ENCODE data around the gene GRID1.
"Not testable (repeated sequence)": the region's sequence is repeated elsewhere in the genome, so short reads cannot be mapped to it uniquely, and the experiment has no call there.

Gene GRID1

GRCh38 chr10:85719408-85719807 is 647.2 kb downstream of the GRID1 start:
- TF ChIP-seq TCF7L2 (IDR thresholded peaks at IDR 0.05; ENCODE audit: borderline replicate concordance, low read depth, low read length) (no peak), ZNF112 (tag by site-specific recombination; IDR thresholded peaks at IDR 0.05) (no peak), ZNF596 (tag by site-specific recombination; IDR thresholded peaks at IDR 0.05) (no peak), ZNF354C (tag by site-specific recombination; IDR thresholded peaks at IDR 0.05; ENCODE audit: borderline replicate concordance, low read depth) (no peak), ZNF777 (tag by site-specific recombination; IDR thresholded peaks at IDR 0.05; ENCODE audit: borderline replicate concordance) (no peak), SP2 (tag by site-specific recombination; IDR thresholded peaks at IDR 0.05) (no peak), TRIM28 (IDR thresholded peaks at IDR 0.05; ENCODE audit: borderline replicate concordance, low read length) (no peak), KLF7 (tag by site-specific recombination; IDR thresholded peaks at IDR 0.05; ENCODE audit: borderline replicate concordance) (no peak), ZNF600 (tag by site-specific recombination; IDR thresholded peaks at IDR 0.05) (no peak)
- TF ChIP-seq, protein P1, sequence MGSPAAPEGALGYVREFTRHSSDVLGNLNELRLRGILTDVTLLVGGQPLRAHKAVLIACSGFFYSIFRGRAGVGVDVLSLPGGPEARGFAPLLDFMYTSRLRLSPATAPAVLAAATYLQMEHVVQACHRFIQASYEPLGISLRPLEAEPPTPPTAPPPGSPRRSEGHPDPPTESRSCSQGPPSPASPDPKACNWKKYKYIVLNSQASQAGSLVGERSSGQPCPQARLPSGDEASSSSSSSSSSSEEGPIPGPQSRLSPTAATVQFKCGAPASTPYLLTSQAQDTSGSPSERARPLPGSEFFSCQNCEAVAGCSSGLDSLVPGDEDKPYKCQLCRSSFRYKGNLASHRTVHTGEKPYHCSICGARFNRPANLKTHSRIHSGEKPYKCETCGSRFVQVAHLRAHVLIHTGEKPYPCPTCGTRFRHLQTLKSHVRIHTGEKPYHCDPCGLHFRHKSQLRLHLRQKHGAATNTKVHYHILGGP (tag by site-specific recombination; IDR thresholded peaks at IDR 0.05) = no peak
- Histone ChIP-seq H3K4me1 (ENCODE audit: control insufficient read depth, insufficient read depth, low read length) (no peaks in the 10 kb centered on the region), H3K4me3 (ENCODE audit: low read depth, low read length) (no peak overlapping the region), H3K9me3 (ENCODE audit: control insufficient read depth, insufficient read depth, low read depth, low read length) (no peaks in the 10 kb centered on the region), H3K36me3 (ENCODE audit: control insufficient read depth in 2 of 2, insufficient read depth in 1 of 2, low read length in 2 of 2) (no peaks in the 10 kb centered on the region), H3K27ac (ENCODE audit: extremely low read depth, low read depth, low read length) (no peak overlapping the region)
- CTCF ChIA-PET = no interaction called here
- POLR2A ChIA-PET = no interaction called here

DNA sequence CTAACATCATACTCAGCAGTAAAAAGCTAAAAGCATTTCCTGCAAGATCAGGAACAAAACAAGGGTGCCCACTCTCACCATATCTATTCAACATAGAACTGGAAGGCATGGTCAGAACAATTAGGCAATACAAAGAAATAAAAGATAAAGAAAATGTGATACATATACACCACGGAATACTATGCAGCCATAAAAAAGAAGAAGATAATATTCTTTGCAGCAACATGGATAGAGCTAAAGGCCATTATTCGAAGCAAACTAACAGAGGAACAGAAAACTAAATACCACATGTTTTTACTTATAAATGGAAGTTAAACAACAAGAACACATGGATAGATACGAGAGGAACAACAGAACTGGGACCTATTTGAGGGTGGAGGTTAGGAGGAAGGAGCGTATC is 652.7 kb downstream of the GRID1 start:
- H3K4me1 ChIP-seq (ENCODE audit: control insufficient read depth, insufficient read depth, low read length) = no peaks in the 10 kb centered on the region
- no peak overlapping the region for H3K4me3 ChIP-seq (ENCODE audit: low read depth, low read length)
- no peak for TF ChIP-seq ZNF211 (tag by site-specific recombination; IDR thresholded peaks at IDR 0.05; ENCODE audit: low read depth)
- TF ChIP-seq ZNF146 (tag by site-specific recombination; IDR thresholded peaks at IDR 0.05) = peak; percentile 63; the same call in 1 of the 2 replicates
- ChIA-PET POLR2A (no interaction called here), CTCF (no interaction called here)
- H3K27ac ChIP-seq (ENCODE audit: extremely low read depth, low read depth, low read length) = no peak overlapping the region
- H3K36me3 ChIP-seq (ENCODE audit: control insufficient read depth in 2 of 2, insufficient read depth in 1 of 2, low read length in 2 of 2) = no peaks in the 10 kb centered on the region
- no peaks in the 10 kb centered on the region for H3K9me3 ChIP-seq (ENCODE audit: control insufficient read depth, insufficient read depth, low read depth, low read length)

DNA sequence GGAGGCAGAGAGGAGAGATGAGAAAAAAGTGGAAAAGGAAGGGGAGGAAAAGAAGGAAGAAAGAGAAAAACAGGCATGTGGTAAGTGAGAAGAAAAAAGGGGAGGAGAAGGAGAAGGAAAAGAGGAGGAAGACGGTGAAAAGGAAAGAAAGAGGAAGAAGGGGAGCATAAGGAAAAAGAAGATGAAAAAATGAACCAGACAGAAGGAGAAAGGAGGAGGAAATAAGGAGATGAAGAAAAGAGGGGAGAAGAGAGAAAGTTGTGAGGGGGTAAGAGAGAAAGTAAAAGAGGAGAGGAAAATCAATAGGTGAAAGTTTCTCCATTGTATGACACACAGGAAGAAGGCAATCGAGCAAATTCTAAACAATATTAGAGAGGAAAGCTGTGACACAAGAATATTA is 663.8 kb downstream of the GRID1 start:
- Histone ChIP-seq H3K4me1 (ENCODE audit: control insufficient read depth, insufficient read depth, low read length) (no peaks in the 10 kb centered on the region), H3K27ac (ENCODE audit: extremely low read depth, low read depth, low read length) (no peak overlapping the region), H3K4me3 (ENCODE audit: low read depth, low read length) (no peak overlapping the region), H3K9me3 (ENCODE audit: control insufficient read depth, insufficient read depth, low read depth, low read length) (no peaks in the 10 kb centered on the region), H3K36me3 (ENCODE audit: control insufficient read depth in 2 of 2, insufficient read depth in 1 of 2, low read length in 2 of 2) (no peaks in the 10 kb centered on the region)
- TF ChIP-seq PRDM1 (tag by site-specific recombination; IDR thresholded peaks at IDR 0.05) = peak; percentile 95
- no peak for TF ChIP-seq ZBTB11 (tag by site-specific recombination; conservative IDR thresholded peaks at IDR 0.05; ENCODE audit: low read depth)
- ChIA-PET POLR2A (no interaction called here), CTCF (no interaction called here)

GRCh38 chr10:85699066-85699465 is 667.5 kb downstream of the GRID1 start:
- H3K9me3 ChIP-seq (ENCODE audit: control insufficient read depth, insufficient read depth, low read depth, low read length); H3K27ac ChIP-seq (ENCODE audit: extremely low read depth, low read depth, low read length); H3K4me1 ChIP-seq (ENCODE audit: control insufficient read depth, insufficient read depth, low read length); POLR2A ChIA-PET; CTCF ChIA-PET; H3K36me3 ChIP-seq (ENCODE audit: control insufficient read depth in 2 of 2, insufficient read depth in 1 of 2, low read length in 2 of 2); H3K4me3 ChIP-seq (ENCODE audit: low read depth, low read length): not testable (repeated sequence)
